Measurements from ENCODE around the gene CFAP47.

CFAP47 gene

DNA sequence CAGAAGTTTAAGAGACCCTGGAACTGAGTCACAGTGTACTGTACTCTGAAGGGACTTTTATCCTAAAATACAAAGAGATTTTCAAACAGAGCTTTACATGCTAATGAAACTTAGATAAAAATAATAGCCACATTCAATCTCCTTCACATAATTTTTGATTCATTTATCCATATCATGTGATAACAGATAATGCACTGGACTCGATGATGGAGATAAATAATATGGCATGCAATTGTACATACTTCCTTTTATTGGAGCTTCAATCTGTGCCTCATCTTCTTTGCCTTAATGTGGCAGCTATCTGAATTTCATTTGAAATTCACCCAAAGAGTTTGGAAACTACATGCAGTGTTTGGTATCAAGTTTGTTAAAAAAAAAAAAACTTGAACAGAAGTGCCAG is 390.6 kb downstream of the CFAP47 start:
- no peaks in the 10 kb centered on the region for H3K27me3 ChIP-seq
- H3K4me1 ChIP-seq: no peaks in the 10 kb centered on the region
- no peaks in the 10 kb centered on the region for H3K9me3 ChIP-seq
- no peaks in the 10 kb centered on the region for H3K36me3 ChIP-seq
- no peak for DNase-seq
- TF ChIP-seq, protein P1, sequence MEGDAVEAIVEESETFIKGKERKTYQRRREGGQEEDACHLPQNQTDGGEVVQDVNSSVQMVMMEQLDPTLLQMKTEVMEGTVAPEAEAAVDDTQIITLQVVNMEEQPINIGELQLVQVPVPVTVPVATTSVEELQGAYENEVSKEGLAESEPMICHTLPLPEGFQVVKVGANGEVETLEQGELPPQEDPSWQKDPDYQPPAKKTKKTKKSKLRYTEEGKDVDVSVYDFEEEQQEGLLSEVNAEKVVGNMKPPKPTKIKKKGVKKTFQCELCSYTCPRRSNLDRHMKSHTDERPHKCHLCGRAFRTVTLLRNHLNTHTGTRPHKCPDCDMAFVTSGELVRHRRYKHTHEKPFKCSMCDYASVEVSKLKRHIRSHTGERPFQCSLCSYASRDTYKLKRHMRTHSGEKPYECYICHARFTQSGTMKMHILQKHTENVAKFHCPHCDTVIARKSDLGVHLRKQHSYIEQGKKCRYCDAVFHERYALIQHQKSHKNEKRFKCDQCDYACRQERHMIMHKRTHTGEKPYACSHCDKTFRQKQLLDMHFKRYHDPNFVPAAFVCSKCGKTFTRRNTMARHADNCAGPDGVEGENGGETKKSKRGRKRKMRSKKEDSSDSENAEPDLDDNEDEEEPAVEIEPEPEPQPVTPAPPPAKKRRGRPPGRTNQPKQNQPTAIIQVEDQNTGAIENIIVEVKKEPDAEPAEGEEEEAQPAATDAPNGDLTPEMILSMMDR (IDR thresholded peaks at IDR 0.05; ENCODE audit: low read depth, low read length): no peak
- H3K4me3 ChIP-seq (ENCODE audit: low read depth, low read length): no peak overlapping the region

DNA sequence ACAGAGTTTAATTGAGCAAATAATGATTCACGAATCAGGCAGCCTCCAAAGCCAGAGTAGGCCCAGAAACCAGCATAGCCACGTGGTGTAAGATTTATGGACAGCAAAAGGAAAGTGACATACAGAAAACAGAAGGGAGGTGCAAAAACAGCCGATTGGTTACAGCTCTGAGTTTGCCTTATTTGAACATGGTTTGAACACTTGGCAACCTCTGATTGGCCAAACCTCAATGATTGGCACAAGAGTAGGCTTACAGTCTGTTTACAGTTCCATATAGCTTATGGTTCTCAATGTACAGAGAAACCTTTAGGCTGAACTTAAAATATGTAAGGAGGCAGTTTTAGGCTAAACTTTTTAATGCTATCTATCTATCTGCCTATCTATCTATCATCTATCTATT is 394.8 kb downstream of the CFAP47 start:
- H3K4me3 ChIP-seq (ENCODE audit: low read depth, low read length): no peak overlapping the region
- no peaks in the 10 kb centered on the region for H3K36me3 ChIP-seq
- DNase-seq: no peak
- TF ChIP-seq, protein P1 (IDR thresholded peaks at IDR 0.05; ENCODE audit: low read depth, low read length): no peak
- no peaks in the 10 kb centered on the region for H3K9me3 ChIP-seq
- no peaks in the 10 kb centered on the region for H3K4me1 ChIP-seq
- no peaks in the 10 kb centered on the region for H3K27me3 ChIP-seq

DNA sequence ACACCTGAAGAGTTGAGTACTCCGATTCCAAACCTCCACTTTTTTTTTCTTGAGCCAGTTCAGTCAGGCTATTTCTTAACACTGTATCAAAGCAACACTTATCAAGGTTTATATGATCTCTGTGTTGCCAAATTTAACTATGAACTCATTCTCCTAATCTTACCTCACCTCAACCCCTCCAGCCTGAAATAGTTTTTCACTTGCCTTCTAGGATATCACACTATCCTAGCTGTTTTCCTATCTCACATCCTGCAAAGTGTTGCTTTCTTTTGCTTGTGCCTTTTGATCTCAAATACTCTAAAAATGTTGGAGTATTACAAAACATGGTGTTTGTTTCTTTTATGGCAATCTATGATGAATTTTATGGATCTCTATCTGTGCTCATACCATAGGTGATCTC is 415.0 kb downstream of the CFAP47 start:
- Histone ChIP-seq H3K4me3 (ENCODE audit: low read depth, low read length) (no peak overlapping the region), H3K27me3 (no peaks in the 10 kb centered on the region)
- TF ChIP-seq, protein P1 (IDR thresholded peaks at IDR 0.05; ENCODE audit: low read depth, low read length): no peak

GRCh38 chrX:36336751-36337150 is 417.2 kb downstream of the CFAP47 start:
- Histone ChIP-seq H3K4me1 (peaks cover 6% of the 10 kb centered on the region; the same call in 1 of the 2 replicates), H3K9me3 (no peaks in the 10 kb centered on the region), H3K27me3 (no peaks in the 10 kb centered on the region), H3K4me3 (ENCODE audit: low read depth, low read length) (peak overlapping the region; percentile 12), H3K36me3 (no peaks in the 10 kb centered on the region)
- no peak for DNase-seq
- TF ChIP-seq, protein P1 (IDR thresholded peaks at IDR 0.05; ENCODE audit: low read depth, low read length): no peak

More for the DNA sequence above, 415.0 kb downstream of the CFAP47 start:
- Histone ChIP-seq H3K4me1 (peaks cover 6% of the 10 kb centered on the region; the same call in 1 of the 2 replicates), H3K9me3 (no peaks in the 10 kb centered on the region), H3K36me3 (no peaks in the 10 kb centered on the region)
- no peak for DNase-seq

DNA sequence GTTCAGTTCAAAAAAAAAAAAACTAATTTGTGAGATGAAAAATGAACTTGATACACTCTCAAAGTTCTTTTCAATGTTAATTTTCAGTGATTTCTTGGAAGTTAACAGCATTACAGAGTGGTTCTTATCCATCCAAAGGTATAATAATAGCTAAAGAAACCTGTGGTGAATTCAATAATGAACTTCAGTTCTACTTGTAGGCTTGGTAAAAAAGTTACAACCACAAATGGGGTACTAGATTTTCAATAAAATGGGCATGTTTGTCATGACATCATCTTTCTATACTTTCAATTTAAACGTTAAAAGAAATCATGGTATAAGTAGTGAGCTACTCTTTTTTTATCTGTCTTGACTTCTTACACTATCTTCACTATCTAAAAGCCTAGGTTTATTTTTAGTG is 424.8 kb downstream of the CFAP47 start:
- TF ChIP-seq, protein P1 (IDR thresholded peaks at IDR 0.05; ENCODE audit: low read depth, low read length): no peak

DNA sequence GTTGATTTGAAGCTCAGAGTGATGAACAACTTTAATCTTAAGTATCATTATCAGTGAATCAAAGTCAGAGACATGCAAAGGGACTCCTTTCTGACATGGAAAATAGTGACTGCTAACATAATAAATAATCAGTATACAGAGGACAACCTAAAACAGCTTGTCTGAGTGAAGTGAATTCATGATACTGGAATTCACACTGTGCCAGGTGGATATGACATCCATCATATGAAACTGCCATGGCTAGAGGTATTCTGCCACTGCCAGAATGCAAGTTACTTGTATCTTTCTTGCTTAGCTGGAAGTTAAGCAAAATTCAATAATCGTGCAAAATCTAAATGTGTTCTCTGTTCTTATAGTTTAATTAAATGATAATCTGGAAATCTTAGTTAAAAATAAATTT is 429.0 kb downstream of the CFAP47 start:
- Histone ChIP-seq H3K4me3 (ENCODE audit: low read depth, low read length) (no peak overlapping the region), H3K36me3 (no peaks in the 10 kb centered on the region), H3K27me3 (no peaks in the 10 kb centered on the region), H3K4me1 (no peaks in the 10 kb centered on the region), H3K9me3 (no peaks in the 10 kb centered on the region)
- DNase-seq: no peak
- TF ChIP-seq, protein P1 (IDR thresholded peaks at IDR 0.05; ENCODE audit: low read depth, low read length): no peak

More for the DNA sequence above, 424.8 kb downstream of the CFAP47 start:
- no peaks in the 10 kb centered on the region for H3K4me1 ChIP-seq
- DNase-seq: no peak
- no peak overlapping the region for H3K4me3 ChIP-seq (ENCODE audit: low read depth, low read length)
- H3K9me3 ChIP-seq: no peaks in the 10 kb centered on the region
- H3K36me3 ChIP-seq: no peaks in the 10 kb centered on the region
- no peaks in the 10 kb centered on the region for H3K27me3 ChIP-seq
